Activated T-helper 2 cell treated with anti-CD3 and anti-CD28 coated beads, Interferon-gamma antibody, Interleukin-2, Interleukin-4, amounts not matched to agents 10 μg/mL and 5 μg/mL and 100 μg/mL, durations not matched to agents 14 hours and 24 hours and 36 hours (primary cell): Measurements from ENCODE around the gene EBP. TPM values are rescaled to one million over a fixed set of nuclear protein-coding genes. Genes with fewer than 3 reads are reported as not detected.

ENCODE experiments used
- DNase-seq: peaks from one replicate; pipeline ENCODE4 v3.0.0; 2021; ENCODE audit warnings: low spot score
- H3K27ac Mint-ChIP-seq: one replicate; pipeline ENCODE4 v1.8.0; 2021; ENCODE audit warnings: mixed read lengths
- H3K27me3 Mint-ChIP-seq: one replicate; pipeline ENCODE4 v1.8.0; 2021; ENCODE audit warnings: low read depth, mixed read lengths
- H3K36me3 Mint-ChIP-seq: one replicate; pipeline ENCODE4 v1.8.0; 2021; ENCODE audit warnings: low read depth, mixed read lengths
- H3K4me1 Mint-ChIP-seq: one replicate; pipeline ENCODE4 v1.8.0; 2021; ENCODE audit warnings: low read depth, mixed read lengths
- H3K4me3 Mint-ChIP-seq: one replicate; pipeline ENCODE4 v1.8.0; 2021; ENCODE audit warnings: low read depth, mild to moderate bottlenecking, moderate library complexity, mixed read lengths
- H3K9me3 Mint-ChIP-seq: one replicate; pipeline ENCODE4 v1.8.0; 2021; ENCODE audit warnings: mixed read lengths
- intact Hi-C: fragments of 100-400 bp; cut with micrococcal nuclease; formaldehyde crosslinking; loops from one replicate; pipeline ENCODE4 v1.15.1; 2023
- total RNA-seq: library from RNA; stranded (reverse); gene quantifications from 2 replicates; pipeline ENCODE4 v1.2.3, GENCODE V29; 2022

The EBP gene
- 209 and 212 TPM in 2 replicates for total RNA-seq

- intact Hi-C loops, result loop anchor here (1.0 to 5.0 kb wide), 5 partner anchors 12 to 76 kb away; partner anchors contain the start of genes FTSJ1, RBM3, TBC1D25 and WDR13
- H3K4me1 Mint-ChIP-seq, result peaks cover 23% of the 10 kb centered on the region
- H3K36me3 Mint-ChIP-seq, result peaks cover 29% of the 10 kb centered on the region
- peak; percentile 93 for DNase-seq
- H3K27me3 Mint-ChIP-seq, result no peaks in the 10 kb centered on the region
- no peaks in the 10 kb centered on the region for H3K9me3 Mint-ChIP-seq
- H3K4me3 Mint-ChIP-seq, result peak within 1 kb of the TSS; percentile 89
- H3K27ac Mint-ChIP-seq, result peak within 1 kb of the TSS; percentile 98
These were observed at the start of gene EBP for GRCh38 chrX:48521353-48522243. EBP (plus strand) TSS chrX:48521808; CDS start chrX:48523772, 1,964 bp downstream.

- intact Hi-C loops, result no loop called here
- no peaks in the 10 kb centered on the region for H3K9me3 Mint-ChIP-seq
- peaks cover 21% of the 10 kb centered on the region for H3K4me1 Mint-ChIP-seq
- DNase-seq, result no peak
- H3K4me3 Mint-ChIP-seq, result no peak overlapping the region
- peaks cover 21% of the 10 kb centered on the region for H3K36me3 Mint-ChIP-seq
- H3K27me3 Mint-ChIP-seq, result no peaks in the 10 kb centered on the region
- no peak overlapping the region for H3K27ac Mint-ChIP-seq
These were observed 49.4 kb upstream of the EBP start for GRCh38 chrX:48472225-48472624.

GRCh38 chrX:48472851-48473703 lies 48.5 kb upstream of the EBP start:
- no peak for DNase-seq
- intact Hi-C loops, result no loop called here
- Mint-ChIP-seq H3K4me3 (no peak overlapping the region), H3K27ac (no peak overlapping the region), H3K36me3 (peaks cover 23% of the 10 kb centered on the region), H3K27me3 (no peaks in the 10 kb centered on the region), H3K9me3 (no peaks in the 10 kb centered on the region), H3K4me1 (peaks cover 27% of the 10 kb centered on the region)

GRCh38 chrX:48473704-48473990 lies 48.0 kb upstream of the EBP start:
- no peaks in the 10 kb centered on the region for H3K27me3 Mint-ChIP-seq
- H3K27ac Mint-ChIP-seq, result no peak overlapping the region
- intact Hi-C loops, result no loop called here
- no peak for DNase-seq
- H3K4me3 Mint-ChIP-seq, result no peak overlapping the region
- H3K36me3 Mint-ChIP-seq, result peaks cover 23% of the 10 kb centered on the region
- no peaks in the 10 kb centered on the region for H3K9me3 Mint-ChIP-seq
- H3K4me1 Mint-ChIP-seq, result peaks cover 28% of the 10 kb centered on the region

GRCh38 chrX:48474127-48474526 lies 47.5 kb upstream of the EBP start:
- Mint-ChIP-seq H3K36me3 (peaks cover 27% of the 10 kb centered on the region), H3K9me3 (no peaks in the 10 kb centered on the region), H3K27me3 (no peaks in the 10 kb centered on the region), H3K4me1 (peaks cover 29% of the 10 kb centered on the region), H3K4me3 (no peak overlapping the region), H3K27ac (no peak overlapping the region)
- DNase-seq, result no peak
- intact Hi-C loops, result no loop called here

GRCh38 chrX:48474581-48474980 lies 47.0 kb upstream of the EBP start:
- intact Hi-C loops, result no loop called here
- Mint-ChIP-seq H3K9me3 (no peaks in the 10 kb centered on the region), H3K4me1 (peaks cover 28% of the 10 kb centered on the region), H3K36me3 (peaks cover 30% of the 10 kb centered on the region), H3K27me3 (no peaks in the 10 kb centered on the region), H3K4me3 (peak overlapping the region; percentile 98), H3K27ac (peak overlapping the region; percentile 95)
- DNase-seq, result no peak

- Mint-ChIP-seq H3K4me1 (peaks cover 28% of the 10 kb centered on the region), H3K4me3 (peak overlapping the region; percentile 98), H3K27ac (peak overlapping the region; percentile 95), H3K27me3 (no peaks in the 10 kb centered on the region), H3K9me3 (no peaks in the 10 kb centered on the region), H3K36me3 (peaks cover 33% of the 10 kb centered on the region)
- intact Hi-C loops, result loop anchor here (5.0 kb wide), 4 partner anchors 47 to 122 kb away; partner anchors contain the start of genes EBP, RBM3, TBC1D25 and WDR13
- DNase-seq, result no peak
These were observed 46.3 kb upstream of the EBP start for GRCh38 chrX:48475296-48475695.

- Mint-ChIP-seq H3K27me3 (no peaks in the 10 kb centered on the region), H3K4me3 (peak within 1 kb of the TSS; percentile 98), H3K4me1 (peaks cover 32% of the 10 kb centered on the region), H3K9me3 (no peaks in the 10 kb centered on the region), H3K27ac (peak within 1 kb of the TSS; percentile 95), H3K36me3 (peaks cover 40% of the 10 kb centered on the region)
- DNase-seq, result peak; percentile 88
- intact Hi-C loops, result loop anchor here (5.0 kb wide), 4 partner anchors 46 to 121 kb away; partner anchors contain the start of genes EBP, RBM3, TBC1D25 and WDR13
These were observed 45.6 kb upstream of the EBP start, which contains the start of gene FTSJ1 for GRCh38 chrX:48475774-48476577. FTSJ1 (plus strand) TSS chrX:48476199; CDS start chrX:48478048, 1,849 bp downstream.

GRCh38 chrX:48476919-48477318 lies 44.7 kb upstream of the EBP start:
- Mint-ChIP-seq H3K36me3 (peaks cover 45% of the 10 kb centered on the region), H3K27ac (peak overlapping the region; percentile 95), H3K4me3 (peak overlapping the region; percentile 98), H3K27me3 (no peaks in the 10 kb centered on the region), H3K9me3 (no peaks in the 10 kb centered on the region), H3K4me1 (peaks cover 32% of the 10 kb centered on the region)
- intact Hi-C loops, result loop anchor here (5.0 kb wide), 4 partner anchors 45 to 120 kb away; partner anchors contain the start of genes EBP, RBM3, TBC1D25 and WDR13
- DNase-seq, result no peak

- Mint-ChIP-seq H3K4me3 (peak overlapping the region; percentile 98), H3K4me1 (peaks cover 31% of the 10 kb centered on the region), H3K27ac (no peak overlapping the region), H3K27me3 (no peaks in the 10 kb centered on the region), H3K9me3 (no peaks in the 10 kb centered on the region), H3K36me3 (peaks cover 54% of the 10 kb centered on the region)
- intact Hi-C loops, result loop anchor here (5.0 kb wide), 4 partner anchors 44 to 119 kb away; partner anchors contain the start of genes EBP, RBM3, TBC1D25 and WDR13
- DNase-seq, result no peak
These were observed 43.5 kb upstream of the EBP start for GRCh38 chrX:48477960-48478755.

GRCh38 chrX:48478806-48479205 lies 42.8 kb upstream of the EBP start:
- Mint-ChIP-seq H3K4me3 (peak overlapping the region; percentile 37), H3K27me3 (no peaks in the 10 kb centered on the region), H3K4me1 (peaks cover 31% of the 10 kb centered on the region), H3K36me3 (peaks cover 54% of the 10 kb centered on the region), H3K27ac (no peak overlapping the region), H3K9me3 (no peaks in the 10 kb centered on the region)
- no peak for DNase-seq
- intact Hi-C loops, result loop anchor here (5.0 kb wide), 4 partner anchors 43 to 118 kb away; partner anchors contain the start of genes EBP, RBM3, TBC1D25 and WDR13
